Chondrocyte (in vitro differentiated cells): ENCODE results near the gene CDH24. TPM values are rescaled to one million over a fixed set of nuclear protein-coding genes. Genes with fewer than 3 reads are reported as not detected.

Source experiments
- DNase-seq: peaks from one replicate; pipeline ENCODE4 v3.0.0; 2021; ENCODE audit warnings: mixed read lengths, low spot score
- H3K27ac Mint-ChIP-seq: one replicate; pipeline ENCODE4 v1.8.0; 2021; ENCODE audit warnings: mild to moderate bottlenecking, moderate library complexity, mixed read lengths; ENCODE audit not compliant: unreplicated experiment
- H3K27me3 Mint-ChIP-seq: 2 replicates; pipeline ENCODE4 v1.8.0; 2021; ENCODE audit warnings: low read depth, mixed read lengths
- H3K36me3 Mint-ChIP-seq: 2 replicates; pipeline ENCODE4 v1.8.0; 2021; ENCODE audit warnings: low read depth, mixed read lengths
- H3K4me1 Mint-ChIP-seq: 2 replicates; pipeline ENCODE4 v1.8.0; 2021; ENCODE audit warnings: low read depth, mild to moderate bottlenecking, mixed read lengths
- H3K4me3 Mint-ChIP-seq: one replicate; pipeline ENCODE4 v1.8.0; 2021; ENCODE audit warnings: mild to moderate bottlenecking, moderate library complexity, mixed read lengths; ENCODE audit not compliant: unreplicated experiment
- H3K9me3 Mint-ChIP-seq: 2 replicates; pipeline ENCODE4 v1.8.0; 2021; ENCODE audit warnings: low read depth, mixed read lengths
- total RNA-seq: library from RNA; stranded (reverse); gene quantifications from 3 replicates; pipeline ENCODE4 v1.2.1, GENCODE V29; 2021
- TF ChIP-seq, protein P1 (sequence below): fragments of 200-600 bp; sonication (generic); IDR thresholded peaks from 2 replicates; pipeline ENCODE4 v1.5.0; 2021; ENCODE audit warnings: antibody characterized with exemption, mild to moderate bottlenecking, moderate library complexity

The CDH24 gene
- total RNA-seq, 1 donor from 2014 or later = 10.2 TPM

GRCh38 chr14:23009939-23010726, 47.2 kb downstream of the CDH24 start, which contains the start of gene C14orf93:
Gene C14orf93 (minus strand): TSS chr14:23010143. CDS start chr14:22999023, 11,120 bp downstream.
- no peak for DNase-seq
- peak within 1 kb of the TSS; percentile 94 for H3K27ac Mint-ChIP-seq
- TF ChIP-seq, protein P1, sequence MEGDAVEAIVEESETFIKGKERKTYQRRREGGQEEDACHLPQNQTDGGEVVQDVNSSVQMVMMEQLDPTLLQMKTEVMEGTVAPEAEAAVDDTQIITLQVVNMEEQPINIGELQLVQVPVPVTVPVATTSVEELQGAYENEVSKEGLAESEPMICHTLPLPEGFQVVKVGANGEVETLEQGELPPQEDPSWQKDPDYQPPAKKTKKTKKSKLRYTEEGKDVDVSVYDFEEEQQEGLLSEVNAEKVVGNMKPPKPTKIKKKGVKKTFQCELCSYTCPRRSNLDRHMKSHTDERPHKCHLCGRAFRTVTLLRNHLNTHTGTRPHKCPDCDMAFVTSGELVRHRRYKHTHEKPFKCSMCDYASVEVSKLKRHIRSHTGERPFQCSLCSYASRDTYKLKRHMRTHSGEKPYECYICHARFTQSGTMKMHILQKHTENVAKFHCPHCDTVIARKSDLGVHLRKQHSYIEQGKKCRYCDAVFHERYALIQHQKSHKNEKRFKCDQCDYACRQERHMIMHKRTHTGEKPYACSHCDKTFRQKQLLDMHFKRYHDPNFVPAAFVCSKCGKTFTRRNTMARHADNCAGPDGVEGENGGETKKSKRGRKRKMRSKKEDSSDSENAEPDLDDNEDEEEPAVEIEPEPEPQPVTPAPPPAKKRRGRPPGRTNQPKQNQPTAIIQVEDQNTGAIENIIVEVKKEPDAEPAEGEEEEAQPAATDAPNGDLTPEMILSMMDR = no peak
- H3K4me3 Mint-ChIP-seq = peak within 1 kb of the TSS; percentile 83
- H3K36me3 Mint-ChIP-seq = no peaks in the 10 kb centered on the region
- peaks cover 46% of the 10 kb centered on the region for H3K4me1 Mint-ChIP-seq
- H3K9me3 Mint-ChIP-seq = no peaks in the 10 kb centered on the region
- no peaks in the 10 kb centered on the region for H3K27me3 Mint-ChIP-seq

- Mint-ChIP-seq H3K27me3 (no peaks in the 10 kb centered on the region), H3K4me1 (peaks cover 50% of the 10 kb centered on the region), H3K4me3 (peak overlapping the region; percentile 83), H3K9me3 (no peaks in the 10 kb centered on the region), H3K36me3 (no peaks in the 10 kb centered on the region), H3K27ac (peak overlapping the region; percentile 94)
- no peak for DNase-seq
- TF ChIP-seq, protein P1 = no peak
Measured at GRCh38 chr14:23009483-23009938, 47.8 kb downstream of the CDH24 start.

DNA sequence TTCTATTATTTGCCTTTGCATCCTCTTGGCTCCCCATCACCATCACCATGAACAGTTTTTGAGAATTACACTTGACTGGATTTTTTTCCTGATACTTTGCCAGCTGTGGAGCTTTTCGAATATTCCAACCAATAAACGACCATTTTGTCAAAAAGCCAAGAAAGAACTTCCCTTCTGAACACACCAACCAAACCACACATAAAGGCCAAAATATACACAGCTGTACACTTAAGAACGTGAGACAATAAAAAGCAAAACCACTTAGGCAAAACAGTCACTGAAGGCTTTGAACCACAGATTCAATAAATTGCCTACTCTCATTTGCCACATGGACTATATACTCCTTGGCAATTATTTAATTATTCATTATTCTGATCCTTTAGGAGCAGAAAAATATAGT, 48.5 kb downstream of the CDH24 start:
- Mint-ChIP-seq H3K27ac (peak overlapping the region; percentile 10), H3K9me3 (no peaks in the 10 kb centered on the region)
- DNase-seq = no peak

DNA sequence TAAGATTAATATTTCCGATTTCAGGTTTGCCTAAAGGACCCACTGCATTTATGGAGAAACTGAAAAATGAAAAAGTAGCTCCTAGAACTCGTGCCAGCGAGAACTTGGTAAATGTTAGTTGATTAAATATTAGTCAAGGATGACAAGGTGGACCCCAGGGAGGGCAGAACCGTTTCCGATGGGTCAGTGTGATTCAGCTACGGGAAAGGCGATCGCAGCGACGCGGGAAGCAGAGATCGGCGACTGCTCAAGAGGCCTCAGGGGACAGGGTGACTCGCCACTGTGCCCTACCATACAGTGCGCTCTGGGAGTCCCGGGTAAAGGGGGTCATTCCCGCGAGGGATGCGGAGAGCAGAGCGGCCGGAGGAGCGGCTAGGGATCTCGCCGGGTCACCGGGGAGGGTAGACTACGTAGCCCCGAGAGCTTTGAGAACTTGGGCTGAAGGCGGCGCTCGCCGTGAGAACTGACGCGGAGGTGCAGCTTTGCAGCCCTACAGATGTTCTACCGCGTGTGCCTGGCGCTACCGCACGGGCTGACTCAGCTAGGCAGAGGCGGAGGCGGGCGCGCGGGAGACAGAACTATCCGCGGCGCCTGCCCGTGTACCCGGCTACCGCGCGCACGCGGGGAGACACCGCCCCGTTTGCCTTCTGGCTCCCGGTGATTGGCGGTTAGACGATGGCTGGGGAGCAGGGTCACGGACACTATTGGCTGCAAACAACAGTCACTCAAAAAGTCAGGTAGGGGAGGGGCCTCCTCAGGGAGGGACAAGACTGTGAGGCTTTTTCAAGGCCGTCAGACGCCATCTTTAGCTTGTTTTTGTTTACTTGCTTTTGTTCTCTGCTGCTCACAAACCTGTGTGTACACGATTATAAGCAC, 50.5 kb downstream of the CDH24 start:
- TF ChIP-seq, protein P1 = peak; percentile 74
- peak; percentile 97 for DNase-seq
- H3K27ac Mint-ChIP-seq = peak overlapping the region; percentile 90
- H3K9me3 Mint-ChIP-seq = no peaks in the 10 kb centered on the region
- H3K4me3 Mint-ChIP-seq = peak overlapping the region; percentile 74
- H3K27me3 Mint-ChIP-seq = no peaks in the 10 kb centered on the region
- H3K36me3 Mint-ChIP-seq = no peaks in the 10 kb centered on the region
- peaks cover 50% of the 10 kb centered on the region for H3K4me1 Mint-ChIP-seq

More for the DNA sequence above, 48.5 kb downstream of the CDH24 start:
- peaks cover 50% of the 10 kb centered on the region for H3K4me1 Mint-ChIP-seq
- TF ChIP-seq, protein P1 = no peak
- no peak overlapping the region for H3K4me3 Mint-ChIP-seq
- no peaks in the 10 kb centered on the region for H3K27me3 Mint-ChIP-seq
- H3K36me3 Mint-ChIP-seq = no peaks in the 10 kb centered on the region

GRCh38 chr14:23006188-23006534, 51.2 kb downstream of the CDH24 start:
- DNase-seq = no peak
- Mint-ChIP-seq H3K4me3 (peak overlapping the region; percentile 74), H3K4me1 (peaks cover 47% of the 10 kb centered on the region), H3K27me3 (no peaks in the 10 kb centered on the region), H3K9me3 (no peaks in the 10 kb centered on the region), H3K36me3 (no peaks in the 10 kb centered on the region), H3K27ac (peak overlapping the region; percentile 90)
- TF ChIP-seq, protein P1 = no peak
